Smooth muscle cell (in vitro differentiated cells): ENCODE results near the gene PANX3. TPM values are rescaled to one million over a fixed set of nuclear protein-coding genes. Genes with fewer than 3 reads are reported as not detected.

Experiments
- DNase-seq: peaks from one replicate; lab custom pipeline; 2025; ENCODE audit not compliant: unreplicated experiment; lab: John Stamatoyannopoulos, UW
- H2AFZ ChIP-seq: fragments of 200-600 bp; sonication (generic); 2 replicates; pipeline ENCODE4 v1.6.0; 2016; ENCODE audit warnings: antibody characterized with exemption, low read depth, mild to moderate bottlenecking
- H3F3A ChIP-seq: fragments of 200-600 bp; sonication (generic); 2 replicates; pipeline ENCODE4 v1.6.0; 2017; ENCODE audit warnings: antibody characterized with exemption, low read depth
- H3K27ac ChIP-seq: fragments of 200-600 bp; sonication (generic); 2 replicates; pipeline ENCODE4 v1.5.1; 2016; ENCODE audit warnings: low read depth, mild to moderate bottlenecking
- H3K27me3 ChIP-seq: fragments of 200-600 bp; sonication (generic); 2 replicates; pipeline ENCODE4 v1.6.1; 2016; ENCODE audit warnings: low read depth, mild to moderate bottlenecking
- H3K36me3 ChIP-seq: fragments of 200-600 bp; sonication (generic); 2 replicates; pipeline ENCODE4 v1.5.1; 2016; ENCODE audit warnings: low read depth
- H3K4me1 ChIP-seq: fragments of 200-600 bp; sonication (generic); 2 replicates; pipeline ENCODE4 v1.5.1; 2016; ENCODE audit warnings: low read depth
- H3K4me2 ChIP-seq: fragments of 200-600 bp; sonication (generic); 2 replicates; pipeline ENCODE4 v1.6.0; 2016; ENCODE audit warnings: mild to moderate bottlenecking
- H3K4me3 ChIP-seq: fragments of 200-600 bp; sonication (generic); 2 replicates; pipeline ENCODE4 v1.5.1; 2016; ENCODE audit warnings: mild to moderate bottlenecking
- H3K79me2 ChIP-seq: fragments of 200-600 bp; sonication (generic); 2 replicates; pipeline ENCODE4 v1.6.0; 2016; ENCODE audit warnings: low read depth, mild to moderate bottlenecking
- H3K9ac ChIP-seq: fragments of 200-600 bp; sonication (generic); 2 replicates; pipeline ENCODE4 v1.6.0; 2016; ENCODE audit warnings: low read depth
- H3K9me3 ChIP-seq: fragments of 200-600 bp; sonication (generic); replicated peaks from 2 replicates; pipeline ENCODE4 v1.5.1; 2016; ENCODE audit warnings: low read depth
- H4K20me1 ChIP-seq: fragments of 200-600 bp; sonication (generic); 2 replicates; pipeline ENCODE4 v1.6.0; 2016; ENCODE audit warnings: low read depth
- CTCF ChIP-seq: fragments of 200-600 bp; sonication (generic); IDR thresholded peaks from 2 replicates; pipeline ENCODE4 v1.5.1; 2017; ENCODE audit warnings: borderline replicate concordance, mild to moderate bottlenecking, antibody characterized with exemption; ENCODE audit not compliant: insufficient read depth, poor library complexity, severe bottlenecking
- WGBS: methylation state at CpG from one replicate; pipeline ENCODE4 v1.1.7; 2016; ENCODE audit warnings: low lambda C conversion rate; 5-methylcytosine and 5-hydroxymethylcytosine counted together
- polyA plus RNA-seq: library from polyadenylated mRNA; unstranded; fragments of >200 nt; fragmentation: Nextera tagmentation; extraction: Ambion mirVana; gene quantifications from 2 replicates; pipeline ENCODE4 v1.2.1, GENCODE V29; 2016
- total RNA-seq: library from RNA; depleted of rRNA; stranded (reverse); fragments of >200 nt; gene quantifications from 2 replicates; pipeline ENCODE4 v1.2.3, GENCODE V29; 2014

Gene PANX3
- total and polyA plus RNA-seq, 2 experiments from 2014 or later: not detected

- Histone ChIP-seq H3K9ac (no peak overlapping the region), H3K9me3 (no peaks in the 10 kb centered on the region), H3K27ac (no peak overlapping the region), H3K27me3 (no peaks in the 10 kb centered on the region), H3K36me3 (peaks cover 30% of the 10 kb centered on the region), H2AFZ (no peak overlapping the region), H3F3A (no peaks in the 10 kb centered on the region), H3K79me2 (peaks cover 22% of the 10 kb centered on the region), H3K4me3 (no peak overlapping the region), H4K20me1 (peaks cover 26% of the 10 kb centered on the region), H3K4me2 (no peak overlapping the region), H3K4me1 (peaks cover 11% of the 10 kb centered on the region)
- 96% methylated on average over 5 of the region's 5 CpGs for WGBS
- no peak for TF ChIP-seq CTCF
- no peak for DNase-seq
Observed at GRCh38 chr11:124627546-124627945, 16.3 kb downstream of the PANX3 start.

GRCh38 chr11:124629961-124630360 lies 18.7 kb downstream of the PANX3 start:
- WGBS: 95% methylated on average over 4 of the region's 4 CpGs
- Histone ChIP-seq H3K4me1 (no peaks in the 10 kb centered on the region), H4K20me1 (peaks cover 13% of the 10 kb centered on the region), H3K27me3 (no peaks in the 10 kb centered on the region), H3K9me3 (no peaks in the 10 kb centered on the region), H3K79me2 (peaks cover 4% of the 10 kb centered on the region), H3K36me3 (peaks cover 30% of the 10 kb centered on the region), H3K9ac (no peak overlapping the region), H3F3A (no peaks in the 10 kb centered on the region), H3K4me3 (no peak overlapping the region), H2AFZ (no peak overlapping the region), H3K27ac (no peak overlapping the region), H3K4me2 (no peak overlapping the region)
- no peak for TF ChIP-seq CTCF
- no peak for DNase-seq

- WGBS: 91% methylated on average over 1 of the region's 1 CpG
- Histone ChIP-seq H2AFZ (no peak overlapping the region), H3K9me3 (no peaks in the 10 kb centered on the region), H3K9ac (no peak overlapping the region), H3K27ac (no peak overlapping the region), H4K20me1 (peaks cover 6% of the 10 kb centered on the region), H3K4me1 (no peaks in the 10 kb centered on the region), H3K4me3 (no peak overlapping the region), H3K36me3 (peaks cover 24% of the 10 kb centered on the region), H3K79me2 (no peaks in the 10 kb centered on the region), H3K27me3 (no peaks in the 10 kb centered on the region), H3F3A (peaks cover 5% of the 10 kb centered on the region), H3K4me2 (no peak overlapping the region)
- DNase-seq: no peak
- no peak for TF ChIP-seq CTCF
Observed at GRCh38 chr11:124633355-124633754, 22.1 kb downstream of the PANX3 start.

GRCh38 chr11:124635932-124636331 lies 24.7 kb downstream of the PANX3 start:
- no peak for TF ChIP-seq CTCF
- no peak for DNase-seq
- 96% methylated on average over 3 of the region's 3 CpGs for WGBS
- Histone ChIP-seq H3K79me2 (no peaks in the 10 kb centered on the region), H3K9me3 (no peaks in the 10 kb centered on the region), H3K27ac (no peak overlapping the region), H3K4me1 (no peaks in the 10 kb centered on the region), H3K4me3 (no peak overlapping the region), H3K9ac (no peak overlapping the region), H2AFZ (no peak overlapping the region), H3K4me2 (no peak overlapping the region), H3K27me3 (no peaks in the 10 kb centered on the region), H4K20me1 (no peaks in the 10 kb centered on the region), H3K36me3 (peaks cover 3% of the 10 kb centered on the region), H3F3A (peaks cover 5% of the 10 kb centered on the region)
